GM12873 (cell line): ENCODE measurements around the gene UVRAG.

Experiments
- CTCF ChIP-seq: IDR thresholded peaks from 2 replicates; pipeline ENCODE4 v1.5.1; 2012; ENCODE audit warnings: low read depth, mild to moderate bottlenecking, moderate library complexity, low read length, control low read depth; ENCODE audit not compliant: insufficient read depth; ENCODE audit errors: missing control alignments

The UVRAG gene

GRCh38 chr11:75893251-75893650 lies 78.2 kb downstream of the UVRAG start:
- no peak for TF ChIP-seq CTCF

- TF ChIP-seq CTCF, result no peak
These were observed 79.1 kb downstream of the UVRAG start for GRCh38 chr11:75894036-75894585.

- TF ChIP-seq CTCF, result peak; percentile 50
These were observed 81.9 kb downstream of the UVRAG start for GRCh38 chr11:75896843-75897419.

GRCh38 chr11:75898871-75899270 lies 83.9 kb downstream of the UVRAG start:
- no peak for TF ChIP-seq CTCF

- TF ChIP-seq CTCF, result no peak
These were observed 84.8 kb downstream of the UVRAG start for GRCh38 chr11:75899806-75900205.

- TF ChIP-seq CTCF, result no peak
These were observed 85.8 kb downstream of the UVRAG start for GRCh38 chr11:75900848-75901247.

- TF ChIP-seq CTCF, result no peak
These were observed 87.6 kb downstream of the UVRAG start for GRCh38 chr11:75902631-75903030.

GRCh38 chr11:75903276-75903675 lies 88.3 kb downstream of the UVRAG start:
- no peak for TF ChIP-seq CTCF
